HepG2 (cell line): ENCODE measurements around the gene THADA. TPM values are rescaled to one million over a fixed set of nuclear protein-coding genes. Genes with fewer than 3 reads are reported as not detected.
A peak's percentile ranks its signal among the peaks of the same experiment; 100 is the strongest.

Experiments
- ATAC-seq: fragments of 200-7000 bp; cut with Tn5 transposase; 3 replicates; pipeline ENCODE4 v1.9.1; 2020; ENCODE audit warnings: mild to moderate bottlenecking, moderate library complexity
- BruUV-seq: library from RNA; stranded (reverse); fragments of 400-500 nt; replicated peaks from 2 replicates; lab custom pipeline; 2021; lab: Mats Ljungman, UMichigan
- CTCF ChIA-PET: fragments of 300-600 bp; formaldehyde crosslinking; extraction: SDS; loops from one replicate; lab custom pipeline; 2021; ENCODE audit warnings: low total read pairs, inconsistent platforms, low intra/inter-chr PET ratio; lab: Yijun Ruan, JAX
- POLR2A ChIA-PET: fragments of 350-600 bp; sonication (Branson Sonifier 250); formaldehyde crosslinking; loops from one replicate; lab custom pipeline; 2020; ENCODE audit warnings: antibody characterized with exemption, inconsistent platforms; lab: Yijun Ruan, JAX
- DNase-seq: peaks from one replicate; pipeline ENCODE4 v3.0.0-alpha.2; 2015; ENCODE audit warnings: low spot score
- FAIRE-seq: peaks from 3 replicates; lab custom pipeline; 2011; peaks lifted over from hg19 to GRCh38; lab: Jason Lieb, UNC
- H2AFZ ChIP-seq: one replicate; pipeline ENCODE4 v1.6.1; 2011; ENCODE audit warnings: low read length, inconsistent platforms
- H3K27ac ChIP-seq: fragments of 300-600 bp; 3 replicates; pipeline ENCODE4 v1.8.0; 2011; ENCODE audit warnings: mixed run types, mild to moderate bottlenecking, mixed read lengths, low read length, inconsistent platforms; ENCODE audit not compliant: insufficient read depth; ENCODE audit errors: extremely low read length
- H3K27me3 ChIP-seq, 2 experiments: fragments of 200-600 bp in 1 of 2; 2 replicates in 1 of 2; 3 replicates in 1 of 2; pipeline versions ENCODE4 v1.6.0 to v1.8.0; 2011; ENCODE audit warnings: low read length in 2 of 2, mild to moderate bottlenecking in 2 of 2, moderate library complexity in 2 of 2, inconsistent platforms in 1 of 2; ENCODE audit not compliant: insufficient read depth in 2 of 2, control insufficient read depth in 1 of 2
- H3K36me3 ChIP-seq, 2 experiments: fragments of 200-600 bp in 1 of 2; replicated peaks in 1 of 2; 2 replicates in 1 of 2; 3 replicates in 1 of 2; pipeline versions ENCODE4 v1.5.1 to v1.8.0; 2011; ENCODE audit warnings: low read length in 2 of 2, inconsistent platforms in 1 of 2; ENCODE audit not compliant: insufficient read depth in 2 of 2, control insufficient read depth in 1 of 2
- H3K4me1 ChIP-seq: 2 replicates; pipeline ENCODE4 v1.5.1; 2012; ENCODE audit warnings: low read length, inconsistent platforms; ENCODE audit not compliant: insufficient read depth
- H3K4me2 ChIP-seq: 2 replicates; pipeline ENCODE4 v1.6.0; 2011; ENCODE audit warnings: low read depth, low read length, inconsistent platforms
- H3K4me3 ChIP-seq, 3 experiments: fragments of 200-600 bp in 1 of 3; sonication (generic), shearing (Covaris generic) in 1 of 3; replicated peaks in 1 of 3; 2 replicates each; pipeline ENCODE4 v1.5.1; 2011 to 2016; ENCODE audit warnings: low read length in 3 of 3, inconsistent platforms in 2 of 3, low read depth in 2 of 3, mild to moderate bottlenecking in 2 of 3, control low read depth in 1 of 3, mixed read lengths in 1 of 3; ENCODE audit not compliant: insufficient read depth in 1 of 3
- H3K79me2 ChIP-seq: one replicate; pipeline ENCODE4 v1.6.1; 2011; ENCODE audit warnings: low read length, inconsistent platforms; ENCODE audit not compliant: insufficient read depth
- H3K9ac ChIP-seq: 2 replicates; pipeline ENCODE4 v1.6.0; 2011; ENCODE audit warnings: mild to moderate bottlenecking, low read depth, low read length, inconsistent platforms; ENCODE audit not compliant: insufficient read depth
- H3K9me3 ChIP-seq: 2 replicates; pipeline ENCODE4 v1.5.1; 2012; ENCODE audit warnings: mild to moderate bottlenecking, low read length
- H4K20me1 ChIP-seq: 2 replicates; pipeline ENCODE4 v1.6.0; 2011; ENCODE audit warnings: inconsistent platforms, mild to moderate bottlenecking, low read length, moderate library complexity; ENCODE audit not compliant: insufficient read depth
- EP300 ChIP-seq, 3 experiments: sonication (generic) in 1 of 3; formaldehyde crosslinking in 1 of 3; IDR thresholded peaks; 2 replicates each; pipeline versions ENCODE4 v1.5.1 to v1.6.1; 2011 to 2020; ENCODE audit warnings: low read depth in 2 of 3, low read length in 2 of 3, borderline replicate concordance in 1 of 3, improper control_type of control experiment in 1 of 3, mild to moderate bottlenecking in 1 of 3, missing genetic modification reagents in 1 of 3, moderate library complexity in 1 of 3
- TSC22D2 ChIP-seq: sonication (generic); formaldehyde crosslinking; IDR thresholded peaks from 2 replicates; pipeline ENCODE4 v1.5.1; 2020; ENCODE audit warnings: missing genetic modification reagents, mild to moderate bottlenecking, borderline replicate concordance
- ZKSCAN8 ChIP-seq: IDR thresholded peaks from 2 replicates; pipeline ENCODE4 v1.6.1; 2016; ENCODE audit warnings: borderline replicate concordance, missing genetic modification reagents, missing compliant biosample characterization
- WGBS: methylation state at CpG from one replicate; pipeline ENCODE4 v1.1.6; 2017; ENCODE audit warnings: low lambda C conversion rate; 5-methylcytosine and 5-hydroxymethylcytosine counted together
- in situ Hi-C: cut with HindIII; loops from 2 replicates; pipeline ENCODE4 v1.10.0; 2017; ENCODE audit warnings: low pct_unique_long_range_greater_than_20kb; ENCODE audit not compliant: extremely low pct_ligation_motif_present
- intact Hi-C: fragments of 100-400 bp; cut with micrococcal nuclease; formaldehyde crosslinking; loops from one replicate; pipeline ENCODE4 v1.10.0; 2022; ENCODE audit not compliant: unreplicated experiment
- polyA plus RNA-seq, 8 experiments: library from polyadenylated mRNA; depleted of rRNA in 3 of 8; stranded (reverse) in 7 of 8; unstranded in 1 of 8; fragments of >200 nt; fragmentation: Illumina TruSeq in 4 of 8; extraction: Trizol in 4 of 8; gene quantifications; 2 replicates each; pipeline versions ENCODE4 v1.2.1 to v1.2.3, GENCODE V29; 2011 to 2016; ENCODE audit warnings: low read depth in 4 of 8, missing spikeins in 1 of 8, mixed read lengths in 1 of 8; ENCODE audit not compliant: insufficient read depth in 1 of 8
- total RNA-seq, 5 experiments: library from RNA; depleted of rRNA; stranded (reverse); fragments of >200 nt; fragmentation: Illumina TruSeq; extraction: Trizol; gene quantifications; 2 replicates each; pipeline ENCODE4 v1.2.3, GENCODE V29; 2016; ENCODE audit warnings: low read depth in 1 of 5
- TF ChIP-seq, protein P1 (sequence below): sonication (generic); formaldehyde crosslinking; IDR thresholded peaks from 2 replicates; pipeline ENCODE4 v1.8.0; 2022; ENCODE audit warnings: mild to moderate bottlenecking, missing genetic modification reagents, moderate library complexity
- TF ChIP-seq, protein P2 (sequence below): sonication (generic); formaldehyde crosslinking; IDR thresholded peaks from 2 replicates; pipeline ENCODE4 v1.8.1; 2023; ENCODE audit warnings: mild to moderate bottlenecking, inconsistent platforms, moderate library complexity, missing genetic modification reagents, borderline replicate concordance
- TF ChIP-seq, protein P3 (sequence below): sonication (generic); formaldehyde crosslinking; IDR thresholded peaks from 2 replicates; pipeline ENCODE4 v1.4.0; 2020; ENCODE audit warnings: low read depth, mild to moderate bottlenecking, missing genetic modification reagents

THADA gene
- total and polyA plus RNA-seq, 2 of the 13 experiments (the other 11 are each of a cell fraction or from before 2014, with no cell fraction given): 12.7 to 21.7 TPM

DNA sequence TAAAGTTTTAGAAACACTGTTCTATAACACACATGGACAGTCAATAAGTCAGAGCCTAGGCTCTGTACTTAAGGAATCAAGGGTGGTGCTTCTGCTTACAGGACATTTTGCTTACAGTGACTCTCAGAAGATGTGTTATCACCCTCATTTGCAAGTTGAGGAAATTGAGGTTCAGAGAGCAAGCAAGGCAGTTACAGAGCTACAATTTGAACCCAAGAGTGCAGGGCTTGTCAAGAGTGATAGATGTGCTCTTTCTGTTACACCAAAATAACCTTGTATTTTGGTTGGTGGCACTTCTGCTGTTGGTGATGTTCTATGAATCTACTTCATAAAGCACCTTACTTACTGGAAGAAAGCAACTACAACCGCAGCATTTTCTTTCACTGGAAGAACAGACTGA is 170.2 kb downstream of the THADA start:
- no peaks in the 10 kb centered on the region for H3K79me2 ChIP-seq
- no peak for DNase-seq
- H3K36me3 ChIP-seq: no peaks in the 10 kb centered on the region
- FAIRE-seq: no peak
- no peak overlapping the region for H2AFZ ChIP-seq
- no peak overlapping the region for H3K9ac ChIP-seq
- no peaks in the 10 kb centered on the region for H3K9me3 ChIP-seq
- H3K4me3 ChIP-seq: no peak overlapping the region
- in situ Hi-C loops: no loop called here
- no peak overlapping the region for H3K4me2 ChIP-seq
- BruUV-seq: no TSS peak
- CTCF ChIA-PET: no interaction called here
- no peak for ATAC-seq
- POLR2A ChIA-PET: no interaction called here
- H3K27me3 ChIP-seq: no peaks in the 10 kb centered on the region
- no peaks in the 10 kb centered on the region for H4K20me1 ChIP-seq
- peaks cover 67% of the 10 kb centered on the region for H3K4me1 ChIP-seq
- peak overlapping the region; percentile 83 for H3K27ac ChIP-seq
- 100% methylated on average over 1 of the region's 1 CpG for WGBS
- intact Hi-C loops: no loop called here
- TF ChIP-seq TSC22D2 (CRISPR knock-in tag) (0 out of 2 replicates have a peak, but pooled peaks have one; percentile 22), EP300 (IDR thresholded peaks at IDR 0.05; ENCODE audit: low read depth in 2 of 2, low read length in 2 of 2) (no peak), EP300 (CRISPR knock-in tag; IDR thresholded peaks at IDR 0.05; ENCODE audit: borderline replicate concordance) (0 out of 2 replicates have a peak, but pooled peaks have one; percentile 38), ZKSCAN8 (no peak)
- TF ChIP-seq, protein P1, sequence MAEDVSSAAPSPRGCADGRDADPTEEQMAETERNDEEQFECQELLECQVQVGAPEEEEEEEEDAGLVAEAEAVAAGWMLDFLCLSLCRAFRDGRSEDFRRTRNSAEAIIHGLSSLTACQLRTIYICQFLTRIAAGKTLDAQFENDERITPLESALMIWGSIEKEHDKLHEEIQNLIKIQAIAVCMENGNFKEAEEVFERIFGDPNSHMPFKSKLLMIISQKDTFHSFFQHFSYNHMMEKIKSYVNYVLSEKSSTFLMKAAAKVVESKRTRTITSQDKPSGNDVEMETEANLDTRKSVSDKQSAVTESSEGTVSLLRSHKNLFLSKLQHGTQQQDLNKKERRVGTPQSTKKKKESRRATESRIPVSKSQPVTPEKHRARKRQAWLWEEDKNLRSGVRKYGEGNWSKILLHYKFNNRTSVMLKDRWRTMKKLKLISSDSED (CRISPR knock-in tag): no peak
- TF ChIP-seq, protein P2, sequence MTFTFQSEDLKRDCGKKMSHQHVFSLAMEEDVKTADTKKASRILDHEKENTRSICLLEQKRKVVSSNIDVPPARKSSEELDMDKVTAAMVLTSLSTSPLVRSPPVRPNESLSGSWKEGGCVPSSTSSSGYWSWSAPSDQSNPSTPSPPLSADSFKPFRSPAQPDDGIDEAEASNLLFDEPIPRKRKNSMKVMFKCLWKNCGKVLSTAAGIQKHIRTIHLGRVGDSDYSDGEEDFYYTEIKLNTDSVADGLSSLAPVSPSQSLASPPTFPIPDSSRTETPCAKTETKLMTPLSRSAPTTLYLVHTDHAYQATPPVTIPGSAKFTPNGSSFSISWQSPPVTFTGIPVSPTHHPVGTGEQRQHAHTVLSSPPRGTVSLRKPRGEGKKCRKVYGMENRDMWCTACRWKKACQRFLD (CRISPR knock-in tag): no peak
- TF ChIP-seq, protein P3, sequence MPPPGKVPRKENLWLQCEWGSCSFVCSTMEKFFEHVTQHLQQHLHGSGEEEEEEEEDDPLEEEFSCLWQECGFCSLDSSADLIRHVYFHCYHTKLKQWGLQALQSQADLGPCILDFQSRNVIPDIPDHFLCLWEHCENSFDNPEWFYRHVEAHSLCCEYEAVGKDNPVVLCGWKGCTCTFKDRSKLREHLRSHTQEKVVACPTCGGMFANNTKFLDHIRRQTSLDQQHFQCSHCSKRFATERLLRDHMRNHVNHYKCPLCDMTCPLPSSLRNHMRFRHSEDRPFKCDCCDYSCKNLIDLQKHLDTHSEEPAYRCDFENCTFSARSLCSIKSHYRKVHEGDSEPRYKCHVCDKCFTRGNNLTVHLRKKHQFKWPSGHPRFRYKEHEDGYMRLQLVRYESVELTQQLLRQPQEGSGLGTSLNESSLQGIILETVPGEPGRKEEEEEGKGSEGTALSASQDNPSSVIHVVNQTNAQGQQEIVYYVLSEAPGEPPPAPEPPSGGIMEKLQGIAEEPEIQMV (CRISPR knock-in tag): no peak
- TF ChIP-seq, all 625 proteins: peak for 2
